Erythroblast (primary cell): Measurements from ENCODE around the gene TRAPPC8.
"Not testable (repeated sequence)": the region's sequence is repeated elsewhere in the genome, so short reads cannot be mapped to it uniquely, and the experiment has no call there.

Experiments
- DNase-seq, 2 experiments: peaks; one replicate each; lab custom pipeline; 2025; lab: John Stamatoyannopoulos, UW
- GATA1 ChIP-seq: IDR thresholded peaks from 2 replicates; pipeline ENCODE4 v1.6.1; 2011; ENCODE audit warnings: low read depth, mild to moderate bottlenecking, control low read depth, low read length, moderate library complexity
- POLR2A ChIP-seq: IDR thresholded peaks from 2 replicates; pipeline ENCODE4 v1.6.1; 2011; ENCODE audit warnings: mild to moderate bottlenecking, low read length

The TRAPPC8 gene

GRCh38 chr18:31942999-31943877 is at the start of gene TRAPPC8:
Gene TRAPPC8, minus strand, starts transcription at chr18:31943128. Its CDS starts 364 bp downstream, at chr18:31942764.
- peak; percentile 100 for DNase-seq
- TF ChIP-seq GATA1 (no peak), POLR2A (peak; percentile 74)

GRCh38 chr18:31990823-31991222 is 47.9 kb upstream of the TRAPPC8 start:
- TF ChIP-seq GATA1 = no peak
- no peak for TF ChIP-seq POLR2A
- no peak for DNase-seq

GRCh38 chr18:31983976-31984375 is 41.0 kb upstream of the TRAPPC8 start:
- DNase-seq = no peak

GRCh38 chr18:31983020-31983419 is 40.1 kb upstream of the TRAPPC8 start:
- no peak for DNase-seq
- TF ChIP-seq POLR2A = no peak
- TF ChIP-seq GATA1 = no peak

More at GRCh38 chr18:31983976-31984375, 41.0 kb upstream of the TRAPPC8 start:
- no peak for TF ChIP-seq POLR2A
- TF ChIP-seq GATA1 = no peak

GRCh38 chr18:31980863-31981262 is 37.9 kb upstream of the TRAPPC8 start:
- TF ChIP-seq POLR2A = no peak
- TF ChIP-seq GATA1 = no peak
- no peak for DNase-seq

- DNase-seq = no peak
- TF ChIP-seq GATA1 (no peak), POLR2A (no peak)
Observed at GRCh38 chr18:31979714-31980113, 36.8 kb upstream of the TRAPPC8 start.

GRCh38 chr18:31978616-31979015 is 35.7 kb upstream of the TRAPPC8 start:
- TF ChIP-seq GATA1 = no peak
- TF ChIP-seq POLR2A = no peak
- DNase-seq = no peak

GRCh38 chr18:31977270-31977872 is 34.4 kb upstream of the TRAPPC8 start:
- no peak for TF ChIP-seq GATA1
- TF ChIP-seq POLR2A = no peak
- peak; percentile 64 to 78 for DNase-seq

- no peak for DNase-seq
- TF ChIP-seq POLR2A (no peak), GATA1 (no peak)
Observed at GRCh38 chr18:31976242-31976641, 33.3 kb upstream of the TRAPPC8 start.

- TF ChIP-seq GATA1 (no peak), POLR2A (no peak)
- DNase-seq = no peak
Observed at GRCh38 chr18:31973929-31974546, 31.1 kb upstream of the TRAPPC8 start.

GRCh38 chr18:31970617-31971016 is 27.7 kb upstream of the TRAPPC8 start:
- DNase-seq = no peak
- TF ChIP-seq POLR2A = no peak
- TF ChIP-seq GATA1 = no peak

GRCh38 chr18:31965316-31965970 is 22.5 kb upstream of the TRAPPC8 start:
- no peak for DNase-seq
- TF ChIP-seq GATA1 (no peak), POLR2A (no peak)

GRCh38 chr18:31957728-31958127 is 14.8 kb upstream of the TRAPPC8 start:
- no peak for DNase-seq
- no peak for TF ChIP-seq GATA1
- no peak for TF ChIP-seq POLR2A

GRCh38 chr18:31954349-31954748 is 11.4 kb upstream of the TRAPPC8 start:
- TF ChIP-seq GATA1 = no peak
- no peak for TF ChIP-seq POLR2A
- no peak for DNase-seq

GRCh38 chr18:31953699-31954098 is 10.8 kb upstream of the TRAPPC8 start:
- DNase-seq = not testable (repeated sequence)
